BLaER1 treated with 17β-estradiol and CSF1 and Interleukin-3, amounts not matched to agents 10 nM and 100 nM (cell line): Measurements from ENCODE around the gene DDX39B.

Source experiments
- H3K27ac ChIP-seq, 11 experiments: shearing (Covaris generic); formaldehyde crosslinking; 2 replicates each; pipeline ENCODE4 v1.8.1; 2022
- H3K27me3 ChIP-seq, 11 experiments: shearing (Covaris generic); formaldehyde crosslinking; 2 replicates each; pipeline ENCODE4 v1.8.1; 2022
- H3K36me3 ChIP-seq, 11 experiments: shearing (Covaris generic); formaldehyde crosslinking; 2 replicates each; pipeline ENCODE4 v1.8.1; 2022
- H3K4me1 ChIP-seq, 10 experiments: shearing (Covaris generic); formaldehyde crosslinking; 2 replicates each; pipeline ENCODE4 v1.8.1; 2022
- H3K4me2 ChIP-seq, 11 experiments: shearing (Covaris generic); formaldehyde crosslinking; 2 replicates each; pipeline ENCODE4 v1.8.1; 2022
- H3K4me3 ChIP-seq, 10 experiments: shearing (Covaris generic); formaldehyde crosslinking; 2 replicates each; pipeline ENCODE4 v1.8.1; 2022
- H3K9ac ChIP-seq, 11 experiments: shearing (Covaris generic); formaldehyde crosslinking; 2 replicates each; pipeline ENCODE4 v1.8.1; 2022
- H3K9me3 ChIP-seq, 11 experiments: shearing (Covaris generic); formaldehyde crosslinking; replicated peaks in 1 of 11; 2 replicates each; pipeline ENCODE4 v1.8.1; 2022
- H4K20me1 ChIP-seq, 11 experiments: shearing (Covaris generic); formaldehyde crosslinking; 2 replicates each; pipeline ENCODE4 v1.8.1; 2022
- Cebpa-rat ChIP-seq, 11 experiments: shearing (Covaris generic); IDR thresholded peaks; 2 replicates each; pipeline ENCODE4 v1.8.1; 2022

The DDX39B gene

GRCh38 chr6:31538805-31539400, 2.9 kb downstream of the DDX39B start:
- H3K9me3 ChIP-seq = no peaks in the 10 kb centered on the region
- H3K27ac ChIP-seq = peak overlapping the region in 1 of 11 experiments; percentile 1; a peak in 1 of 22 replicates
- TF ChIP-seq Cebpa-rat (IDR thresholded peaks at IDR 0.05) = no peak
- peaks cover 67 to 72% (median 69%) of the 10 kb centered on the region in 11 experiments for H3K36me3 ChIP-seq
- no peaks in the 10 kb centered on the region for H3K27me3 ChIP-seq
- peaks cover 72 to 75% (median 73%) of the 10 kb centered on the region in 11 experiments for H4K20me1 ChIP-seq
- H3K4me2 ChIP-seq = peak overlapping the region; percentile 91 to 99 (median 98)
- H3K4me3 ChIP-seq = peak overlapping the region; percentile 74 to 91 (median 86); a peak in 19 of 20 replicates
- H3K9ac ChIP-seq = peak overlapping the region; percentile 91 to 99 (median 96)
- H3K4me1 ChIP-seq = peaks cover 39 to 77% (median 48%) of the 10 kb centered on the region in 10 experiments

GRCh38 chr6:31535538-31536324, 6.1 kb downstream of the DDX39B start:
- Histone ChIP-seq H3K27ac (no peak overlapping the region), H3K4me2 (peak overlapping the region in 1 of 11 experiments; percentile 91; a peak in 1 of 22 replicates), H3K4me1 (peaks cover 26 to 64% (median 38%) of the 10 kb centered on the region in 10 experiments), H3K27me3 (no peaks in the 10 kb centered on the region), H3K9me3 (no peaks in the 10 kb centered on the region), H3K36me3 (peaks cover 97 to 100% (median 99%) of the 10 kb centered on the region in 11 experiments), H3K9ac (peak overlapping the region in 4 of 11 experiments; percentile 3 to 33 (median 17); a peak in 8 of 22 replicates), H4K20me1 (peaks cover 98 to 100% (median 100%) of the 10 kb centered on the region in 11 experiments), H3K4me3 (no peak overlapping the region)
- no peak for TF ChIP-seq Cebpa-rat (IDR thresholded peaks at IDR 0.05)

- Histone ChIP-seq H3K4me2 (no peak overlapping the region; a peak in 1 of 22 replicates), H3K4me1 (peaks cover 15 to 56% (median 29%) of the 10 kb centered on the region in 10 experiments), H3K27me3 (no peaks in the 10 kb centered on the region), H3K36me3 (peaks cover 98 to 100% (median 99%) of the 10 kb centered on the region in 11 experiments), H3K4me3 (no peak overlapping the region), H4K20me1 (peaks cover 96 to 100% (median 99%) of the 10 kb centered on the region in 11 experiments), H3K9ac (peak overlapping the region in 3 of 11 experiments; percentile 1 to 19 (median 5); a peak in 1 of 22 replicates), H3K9me3 (no peaks in the 10 kb centered on the region), H3K27ac (no peak overlapping the region)
- TF ChIP-seq Cebpa-rat (IDR thresholded peaks at IDR 0.05) = no peak
Measured at GRCh38 chr6:31534521-31535040, 7.2 kb downstream of the DDX39B start.

- H3K4me1 ChIP-seq = peaks cover 9 to 50% (median 23%) of the 10 kb centered on the region in 10 experiments
- no peaks in the 10 kb centered on the region for H3K9me3 ChIP-seq
- no peaks in the 10 kb centered on the region for H3K27me3 ChIP-seq
- no peak overlapping the region for H3K4me3 ChIP-seq
- peaks cover 95 to 100% (median 97%) of the 10 kb centered on the region in 11 experiments for H3K36me3 ChIP-seq
- peaks cover 95 to 100% (median 99%) of the 10 kb centered on the region in 11 experiments for H4K20me1 ChIP-seq
- TF ChIP-seq Cebpa-rat (IDR thresholded peaks at IDR 0.05) = no peak
- no peak overlapping the region for H3K4me2 ChIP-seq
- no peak overlapping the region for H3K27ac ChIP-seq
- peak overlapping the region in 3 of 11 experiments; percentile 1 to 60 (median 17); a peak in 3 of 22 replicates for H3K9ac ChIP-seq
Measured at GRCh38 chr6:31534011-31534410, 7.8 kb downstream of the DDX39B start.

GRCh38 chr6:31533455-31533841, 8.4 kb downstream of the DDX39B start:
- Histone ChIP-seq H4K20me1 (peaks cover 89 to 100% (median 97%) of the 10 kb centered on the region in 11 experiments), H3K9ac (peak overlapping the region in 1 of 11 experiments; percentile 60; a peak in 1 of 22 replicates), H3K4me2 (no peak overlapping the region), H3K36me3 (peaks cover 89 to 96% (median 91%) of the 10 kb centered on the region in 11 experiments), H3K27me3 (no peaks in the 10 kb centered on the region), H3K4me3 (no peak overlapping the region), H3K27ac (no peak overlapping the region), H3K9me3 (no peaks in the 10 kb centered on the region), H3K4me1 (peaks cover 4 to 44% (median 17%) of the 10 kb centered on the region in 10 experiments)
- TF ChIP-seq Cebpa-rat (IDR thresholded peaks at IDR 0.05) = no peak

GRCh38 chr6:31532644-31533454, 9.0 kb downstream of the DDX39B start:
- Histone ChIP-seq H3K27me3 (no peaks in the 10 kb centered on the region), H3K4me1 (peaks cover 0 to 38% (median 13%) of the 10 kb centered on the region in 10 experiments; a peak in 12 of 20 replicates), H3K9me3 (no peaks in the 10 kb centered on the region), H3K9ac (no peak overlapping the region), H3K4me2 (no peak overlapping the region), H3K36me3 (peaks cover 83 to 90% (median 85%) of the 10 kb centered on the region in 11 experiments), H3K27ac (no peak overlapping the region), H3K4me3 (no peak overlapping the region), H4K20me1 (peaks cover 83 to 100% (median 92%) of the 10 kb centered on the region in 11 experiments)
- no peak for TF ChIP-seq Cebpa-rat (IDR thresholded peaks at IDR 0.05)

GRCh38 chr6:31531771-31532643, 9.8 kb downstream of the DDX39B start:
- TF ChIP-seq Cebpa-rat (IDR thresholded peaks at IDR 0.05) = no peak
- H3K27ac ChIP-seq = no peak overlapping the region
- peaks cover 0 to 31% (median 10%) of the 10 kb centered on the region in 10 experiments; a peak in 12 of 20 replicates for H3K4me1 ChIP-seq
- peaks cover 75 to 97% (median 86%) of the 10 kb centered on the region in 11 experiments for H4K20me1 ChIP-seq
- H3K9me3 ChIP-seq = no peaks in the 10 kb centered on the region
- H3K36me3 ChIP-seq = peaks cover 75 to 82% (median 77%) of the 10 kb centered on the region in 11 experiments
- no peak overlapping the region for H3K4me3 ChIP-seq
- H3K9ac ChIP-seq = no peak overlapping the region
- no peak overlapping the region for H3K4me2 ChIP-seq
- no peaks in the 10 kb centered on the region for H3K27me3 ChIP-seq
